MCF 10A (cell line): ENCODE data around the gene IKZF4. TPM values are rescaled to one million over a fixed set of nuclear protein-coding genes. Genes with fewer than 3 reads are reported as not detected.
"Not testable (repeated sequence)": the region's sequence is repeated elsewhere in the genome, so short reads cannot be mapped to it uniquely, and the experiment has no call there.

ENCODE experiments used
- BruUV-seq: library from RNA; stranded (reverse); fragments of 400-500 nt; replicated peaks from 2 replicates; lab custom pipeline; 2021; lab: Mats Ljungman, UMichigan
- CTCF ChIA-PET: fragments of 300-600 bp; sonication (Branson Sonifier 250); formaldehyde crosslinking; extraction: SDS; loops from one replicate; lab custom pipeline; 2021; ENCODE audit warnings: antibody characterized with exemption, inconsistent platforms; lab: Yijun Ruan, JAX
- POLR2A ChIA-PET: fragments of 300-600, 350-650 bp; sonication (Branson Sonifier 250); formaldehyde crosslinking; extraction: SDS; loops from one replicate; lab custom pipeline; 2020; ENCODE audit warnings: antibody characterized with exemption, inconsistent platforms; lab: Yijun Ruan, JAX
- DNase-seq: peaks from one replicate; pipeline ENCODE4 v3.0.0-alpha.2; 2018; ENCODE audit not compliant: unreplicated experiment
- H3K27ac Mint-ChIP-seq: one replicate; pipeline ENCODE4 v1.8.0; 2022; ENCODE audit warnings: mild to moderate bottlenecking, low read depth, mixed read lengths; ENCODE audit not compliant: unreplicated experiment
- H3K27me3 Mint-ChIP-seq: one replicate; pipeline ENCODE4 v1.8.0; 2022; ENCODE audit warnings: mixed read lengths; ENCODE audit not compliant: insufficient read depth, unreplicated experiment
- H3K36me3 Mint-ChIP-seq: one replicate; pipeline ENCODE4 v1.8.0; 2022; ENCODE audit warnings: mild to moderate bottlenecking, moderate library complexity, mixed read lengths; ENCODE audit not compliant: insufficient read depth, unreplicated experiment
- H3K4me1 Mint-ChIP-seq: one replicate; pipeline ENCODE4 v1.8.0; 2022; ENCODE audit warnings: mixed read lengths; ENCODE audit not compliant: insufficient read depth, unreplicated experiment
- H3K4me3 Mint-ChIP-seq: one replicate; pipeline ENCODE4 v1.8.0; 2022; ENCODE audit warnings: mild to moderate bottlenecking, moderate library complexity, mixed read lengths; ENCODE audit not compliant: unreplicated experiment
- H3K9me3 Mint-ChIP-seq: one replicate; pipeline ENCODE4 v1.8.0; 2022; ENCODE audit warnings: mixed read lengths; ENCODE audit not compliant: unreplicated experiment
- intact Hi-C: fragments of 100-400 bp; cut with micrococcal nuclease; formaldehyde crosslinking; loops from 2 replicates; pipeline ENCODE4 v1.14.1; 2022
- total RNA-seq: library from RNA; stranded (reverse); gene quantifications from 2 replicates; pipeline ENCODE4 v1.2.3, GENCODE V29; 2022
- TF ChIP-seq, protein P1 (sequence below): fragments of 200-600 bp; IDR thresholded peaks from one replicate; pipeline ENCODE4 v1.8.0; 2022; ENCODE audit warnings: antibody characterized with exemption, mild to moderate bottlenecking; ENCODE audit not compliant: unreplicated experiment

The IKZF4 gene
- total RNA-seq, 1 experiment from 2014 or later: 2.4 TPM

DNA sequence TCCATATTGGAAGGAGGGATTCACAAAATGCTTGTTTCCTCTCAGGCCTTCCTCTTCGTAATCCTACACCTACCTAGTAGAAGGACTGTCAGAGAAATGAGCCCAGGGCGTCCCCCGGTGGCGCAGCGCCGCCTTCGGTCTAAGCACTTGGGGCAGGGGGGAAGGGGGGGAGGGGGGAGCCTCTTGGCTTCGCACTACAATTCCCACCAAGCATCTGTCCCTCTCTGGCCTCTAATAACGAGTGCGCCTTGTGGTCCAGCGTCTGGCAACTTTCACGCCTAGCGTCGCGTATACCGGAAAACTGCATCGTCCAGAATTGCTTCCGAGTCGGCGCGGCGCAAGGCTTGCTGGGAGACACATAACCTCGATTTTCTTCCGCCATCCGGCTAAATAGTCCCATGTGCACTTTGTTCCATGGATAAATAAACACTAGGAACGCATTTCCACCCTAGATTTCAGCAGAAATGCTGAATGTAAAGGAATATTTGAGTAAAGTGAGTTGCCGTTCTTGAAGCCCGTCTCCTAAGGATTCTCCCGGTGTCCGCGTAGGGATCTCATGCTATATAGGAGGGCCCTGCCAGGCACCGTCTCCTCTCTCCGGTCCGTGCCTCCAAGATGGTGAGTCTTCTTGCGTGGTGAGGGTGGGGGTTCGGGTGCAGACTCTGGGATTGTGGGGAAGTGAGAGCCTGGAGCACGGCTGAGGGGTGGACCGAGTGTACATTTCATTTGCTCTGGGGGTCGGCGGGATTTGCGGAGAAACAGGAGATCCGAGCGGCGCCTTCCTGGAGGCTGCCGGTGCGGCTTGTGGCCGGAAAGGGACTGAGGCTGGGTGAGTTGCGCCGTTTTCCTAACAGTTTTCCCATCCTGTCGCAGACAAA is 20.9 kb downstream of the IKZF4 start, which contains the start of gene RPS26:
TSS of gene RPS26 (plus strand) at position 367 of the 878 bp plus-strand sequence. CDS start at position 616, 249 bp downstream.
- Mint-ChIP-seq H3K4me3 (peak within 1 kb of the TSS; percentile 81), H3K9me3 (no peaks in the 10 kb centered on the region), H3K36me3 (peaks cover 54% of the 10 kb centered on the region), H3K27ac (peak within 1 kb of the TSS; percentile 91), H3K4me1 (peaks cover 7% of the 10 kb centered on the region), H3K27me3 (no peaks in the 10 kb centered on the region)
- peak; percentile 99 for DNase-seq
- intact Hi-C loops: loop anchor here (1.0 to 5.0 kb wide), 5 partner anchors 45 to 302 kb away; partner anchors contain the start of genes ORMDL2 and SARNP
- POLR2A ChIA-PET: interaction anchor here (0.5 to 3.6 kb wide), 14 partner anchors 9 to 180 kb away, joined by 3 to 25 read pairs (median 4); partner anchors contain the start of genes ESYT1, RAB5B, RNF41 and SUOX
- TF ChIP-seq, protein P1, sequence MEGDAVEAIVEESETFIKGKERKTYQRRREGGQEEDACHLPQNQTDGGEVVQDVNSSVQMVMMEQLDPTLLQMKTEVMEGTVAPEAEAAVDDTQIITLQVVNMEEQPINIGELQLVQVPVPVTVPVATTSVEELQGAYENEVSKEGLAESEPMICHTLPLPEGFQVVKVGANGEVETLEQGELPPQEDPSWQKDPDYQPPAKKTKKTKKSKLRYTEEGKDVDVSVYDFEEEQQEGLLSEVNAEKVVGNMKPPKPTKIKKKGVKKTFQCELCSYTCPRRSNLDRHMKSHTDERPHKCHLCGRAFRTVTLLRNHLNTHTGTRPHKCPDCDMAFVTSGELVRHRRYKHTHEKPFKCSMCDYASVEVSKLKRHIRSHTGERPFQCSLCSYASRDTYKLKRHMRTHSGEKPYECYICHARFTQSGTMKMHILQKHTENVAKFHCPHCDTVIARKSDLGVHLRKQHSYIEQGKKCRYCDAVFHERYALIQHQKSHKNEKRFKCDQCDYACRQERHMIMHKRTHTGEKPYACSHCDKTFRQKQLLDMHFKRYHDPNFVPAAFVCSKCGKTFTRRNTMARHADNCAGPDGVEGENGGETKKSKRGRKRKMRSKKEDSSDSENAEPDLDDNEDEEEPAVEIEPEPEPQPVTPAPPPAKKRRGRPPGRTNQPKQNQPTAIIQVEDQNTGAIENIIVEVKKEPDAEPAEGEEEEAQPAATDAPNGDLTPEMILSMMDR: peak; percentile 33
- CTCF ChIA-PET: interaction anchor here (0.7 to 2.5 kb wide), 14 partner anchors 12 to 1607 kb away, joined by 3 to 25 read pairs (median 4); partner anchors contain the start of genes DNAJC14 and SUOX
- BruUV-seq: no TSS peak

DNA sequence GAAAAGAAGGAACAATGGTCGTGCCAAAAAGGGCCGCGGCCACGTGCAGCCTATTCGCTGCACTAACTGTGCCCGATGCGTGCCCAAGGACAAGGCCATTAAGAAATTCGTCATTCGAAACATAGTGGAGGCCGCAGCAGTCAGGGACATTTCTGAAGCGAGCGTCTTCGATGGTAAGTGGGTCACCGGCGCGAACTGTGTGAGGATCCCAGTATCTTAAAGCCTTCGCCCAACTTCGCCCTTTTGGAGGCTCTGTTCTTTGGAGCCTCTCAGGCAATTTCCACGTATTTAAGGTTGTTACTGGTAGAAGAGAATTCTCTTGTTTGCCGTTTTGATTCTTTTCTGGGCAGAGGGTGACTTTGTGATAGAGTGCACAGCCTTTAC is 21.6 kb downstream of the IKZF4 start:
- CTCF ChIA-PET, H3K27me3 Mint-ChIP-seq, H3K4me1 Mint-ChIP-seq, DNase-seq, H3K9me3 Mint-ChIP-seq: not testable (repeated sequence)
- Mint-ChIP-seq H3K27ac (peak overlapping the region; percentile 91), H3K4me3 (peak overlapping the region; percentile 81), H3K36me3 (peaks cover 57% of the 10 kb centered on the region)
- intact Hi-C loops: loop anchor here (5.0 kb wide), 1 partner anchor 225 kb away; the partner anchor contains the start of genes ORMDL2 and SARNP
- TSS peak; percentile 84 for BruUV-seq
- POLR2A ChIA-PET: interaction anchor here (0.5 to 6.1 kb wide), 4 partner anchors 31 to 77 kb away, joined by 4 to 65 read pairs (median 13); partner anchors contain the start of genes PA2G4 and SUOX

DNA sequence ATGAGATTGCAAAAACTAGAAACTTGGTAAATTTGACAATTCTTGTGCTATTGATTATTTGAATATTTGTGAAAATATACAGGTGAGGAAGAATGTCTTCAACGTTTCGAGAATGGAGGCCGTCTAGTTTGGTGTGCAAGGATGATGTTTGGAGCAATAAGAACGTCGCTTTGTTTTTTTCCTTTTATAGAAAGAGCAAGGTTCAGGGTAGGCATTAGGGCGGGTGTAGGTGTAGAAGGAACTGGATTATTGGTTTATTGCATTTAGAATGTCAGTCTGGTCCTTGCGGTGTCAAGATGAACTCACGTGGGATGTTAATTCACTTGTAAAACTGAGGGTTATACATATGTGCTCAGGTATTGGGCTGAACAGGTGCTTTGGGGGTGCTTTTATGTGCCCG is 22.0 kb downstream of the IKZF4 start:
- Mint-ChIP-seq H3K27ac (peak overlapping the region; percentile 74), H3K36me3 (peaks cover 58% of the 10 kb centered on the region), H3K27me3 (no peaks in the 10 kb centered on the region), H3K4me3 (peak overlapping the region; percentile 81), H3K9me3 (no peaks in the 10 kb centered on the region), H3K4me1 (peaks cover 7% of the 10 kb centered on the region)
- BruUV-seq: no TSS peak
- ChIA-PET POLR2A (interaction anchor here (0.5 to 6.1 kb wide), 6 partner anchors 32 to 147 kb away, joined by 4 to 65 read pairs (median 6); partner anchors contain the start of genes PA2G4, SMARCC2 and SUOX), CTCF (interaction anchor here (1.3 kb wide), 1 partner anchor 304 kb away, joined by 4 read pairs; no protein-coding TSS in a partner anchor)
- no peak for DNase-seq
- TF ChIP-seq, protein P1: no peak
- intact Hi-C loops: loop anchor here (5.0 kb wide), 1 partner anchor 226 kb away; the partner anchor contains the start of genes ORMDL2 and SARNP

DNA sequence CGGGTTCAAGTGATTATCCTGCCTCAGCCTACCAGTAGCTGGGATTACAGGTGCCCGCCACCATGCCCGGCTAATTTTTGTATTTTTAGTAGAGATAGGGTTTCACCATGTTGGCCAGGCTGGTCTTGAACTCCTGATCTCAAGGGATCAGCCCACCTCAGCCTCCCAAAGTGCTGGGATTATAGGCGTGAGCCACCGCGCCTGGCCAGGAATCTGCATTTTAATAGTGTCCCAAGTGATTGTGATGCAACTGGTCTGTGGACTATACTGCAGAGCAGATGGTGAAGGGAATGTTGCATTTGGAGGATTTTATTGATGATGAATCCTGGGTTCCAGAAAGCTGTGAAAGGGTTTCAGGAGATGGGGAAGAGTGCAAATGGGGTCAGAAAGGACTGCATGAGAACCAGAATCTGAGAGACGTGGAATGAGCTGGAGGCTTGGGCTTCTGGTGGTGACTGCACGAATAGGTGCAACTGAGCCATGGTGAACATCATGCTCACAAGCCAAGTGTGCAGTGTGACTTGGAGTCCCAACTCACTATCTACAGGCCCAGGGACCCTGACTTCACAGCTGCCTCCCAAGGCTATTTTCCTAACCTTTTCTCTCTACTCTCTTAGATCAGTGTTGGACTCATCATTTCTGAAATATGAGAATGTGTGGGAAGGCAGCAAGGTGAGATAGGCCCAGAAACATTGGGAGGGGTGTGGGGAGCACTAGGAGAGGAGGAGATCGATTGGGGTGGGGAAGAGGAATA is 25.4 kb downstream of the IKZF4 start:
- intact Hi-C loops: loop anchor here (2.0 kb wide), 1 partner anchor 33 kb away; no protein-coding TSS in a partner anchor
- no peak for DNase-seq
- ChIA-PET POLR2A (interaction anchor here (0.6 to 6.1 kb wide), 13 partner anchors 13 to 143 kb away, joined by 3 to 65 read pairs (median 5); partner anchors contain the start of genes ERBB3, ESYT1, MYL6 and PA2G4), CTCF (interaction anchor here (0.6 to 4.0 kb wide), 20 partner anchors 13 to 1581 kb away, joined by 3 to 24 read pairs (median 4); partner anchors contain the start of genes PA2G4, RAB5B, RPL41 and ZC3H10)
- H3K27ac Mint-ChIP-seq: peak overlapping the region; percentile 77
- H3K9me3 Mint-ChIP-seq: no peaks in the 10 kb centered on the region
- peaks cover 58% of the 10 kb centered on the region for H3K36me3 Mint-ChIP-seq
- H3K27me3 Mint-ChIP-seq: no peaks in the 10 kb centered on the region
- H3K4me1 Mint-ChIP-seq: peaks cover 7% of the 10 kb centered on the region
- no peak overlapping the region for H3K4me3 Mint-ChIP-seq
- BruUV-seq: no TSS peak
- TF ChIP-seq, protein P1: no peak
